ENCODE results near the gene COL18A1. TPM values are rescaled to one million over a fixed set of nuclear protein-coding genes. Genes with fewer than 3 reads are reported as not detected.

Gene COL18A1
- total RNA-seq, 1 experiment from 2014 or later, result 77.0 TPM

GRCh38 chr21:45370575-45370974 lies 34.4 kb upstream of the COL18A1 start:
- Histone ChIP-seq H3K36me3 (ENCODE audit: low read depth, low read length) (no peaks in the 10 kb centered on the region), H3K4me1 (ENCODE audit: insufficient read depth, low read length) (peaks cover 35% of the 10 kb centered on the region), H2AFZ (ENCODE audit: low read length) (no peak overlapping the region), H4K20me1 (ENCODE audit: low read length) (no peaks in the 10 kb centered on the region), H3K4me2 (ENCODE audit: low read length) (no peak overlapping the region), H3K9me2 (replicated peaks; ENCODE audit: low read length) (no peaks in the 10 kb centered on the region), H3F3A (ENCODE audit: low read length, unreplicated experiment) (no peaks in the 10 kb centered on the region), H3K4me3 (ENCODE audit: low read length) (no peak overlapping the region), H3K9ac (ENCODE audit: low read length) (no peak overlapping the region), H3K79me2 (ENCODE audit: low read length) (no peaks in the 10 kb centered on the region), H3K9me3 (ENCODE audit: low read length) (no peaks in the 10 kb centered on the region), H3K27ac (ENCODE audit: low read length) (no peak overlapping the region), H3K27me3 (ENCODE audit: low read length) (no peaks in the 10 kb centered on the region)
- DNase-seq, result no peak
- ChIA-PET POLR2A (ENCODE audit: unreplicated experiment) (no interaction called here), CTCF (no interaction called here)
- BruUV-seq (replicated peaks), result no TSS peak
- intact Hi-C loops (cut with micrococcal nuclease), result no loop called here
- no peak for ATAC-seq
- TF ChIP-seq EZH2 (IDR thresholded peaks at IDR 0.05; ENCODE audit: low read length, unreplicated experiment) (no peak), EZH2phosphoT487 (IDR thresholded peaks at IDR 0.05; ENCODE audit: borderline replicate concordance, low read length) (no peak)
- TF ChIP-seq, protein P1, sequence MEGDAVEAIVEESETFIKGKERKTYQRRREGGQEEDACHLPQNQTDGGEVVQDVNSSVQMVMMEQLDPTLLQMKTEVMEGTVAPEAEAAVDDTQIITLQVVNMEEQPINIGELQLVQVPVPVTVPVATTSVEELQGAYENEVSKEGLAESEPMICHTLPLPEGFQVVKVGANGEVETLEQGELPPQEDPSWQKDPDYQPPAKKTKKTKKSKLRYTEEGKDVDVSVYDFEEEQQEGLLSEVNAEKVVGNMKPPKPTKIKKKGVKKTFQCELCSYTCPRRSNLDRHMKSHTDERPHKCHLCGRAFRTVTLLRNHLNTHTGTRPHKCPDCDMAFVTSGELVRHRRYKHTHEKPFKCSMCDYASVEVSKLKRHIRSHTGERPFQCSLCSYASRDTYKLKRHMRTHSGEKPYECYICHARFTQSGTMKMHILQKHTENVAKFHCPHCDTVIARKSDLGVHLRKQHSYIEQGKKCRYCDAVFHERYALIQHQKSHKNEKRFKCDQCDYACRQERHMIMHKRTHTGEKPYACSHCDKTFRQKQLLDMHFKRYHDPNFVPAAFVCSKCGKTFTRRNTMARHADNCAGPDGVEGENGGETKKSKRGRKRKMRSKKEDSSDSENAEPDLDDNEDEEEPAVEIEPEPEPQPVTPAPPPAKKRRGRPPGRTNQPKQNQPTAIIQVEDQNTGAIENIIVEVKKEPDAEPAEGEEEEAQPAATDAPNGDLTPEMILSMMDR (conservative IDR thresholded peaks at IDR 0.05; ENCODE audit: low read depth, low read length), result no peak

DNA sequence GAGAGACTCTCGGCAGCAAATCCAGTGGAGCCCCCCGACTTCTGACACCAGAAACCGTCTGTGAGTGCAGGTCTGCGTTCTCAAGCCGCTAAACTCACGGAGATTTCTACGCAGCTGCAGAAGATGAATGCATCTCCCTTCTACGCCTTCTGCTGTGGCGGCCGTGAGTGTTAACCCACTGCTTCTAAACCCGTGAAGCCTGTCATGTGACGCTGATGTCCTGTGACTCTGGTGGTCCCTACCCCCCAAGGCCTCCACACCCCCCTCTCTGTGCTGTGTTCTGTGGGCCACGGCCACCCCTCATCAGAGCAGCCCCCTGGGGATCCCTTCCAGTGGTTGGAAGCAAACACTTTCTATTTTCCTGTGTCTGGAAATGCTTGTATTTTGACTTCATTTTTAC lies 33.9 kb upstream of the COL18A1 start:
- no peaks in the 10 kb centered on the region for H4K20me1 ChIP-seq (ENCODE audit: low read length)
- no peak for DNase-seq
- ChIA-PET CTCF (no interaction called here), POLR2A (ENCODE audit: unreplicated experiment) (no interaction called here)
- H3K9ac ChIP-seq (ENCODE audit: low read length), result no peak overlapping the region
- intact Hi-C loops (cut with micrococcal nuclease), result no loop called here
- TF ChIP-seq EZH2 (IDR thresholded peaks at IDR 0.05; ENCODE audit: low read length, unreplicated experiment) (no peak), EZH2phosphoT487 (IDR thresholded peaks at IDR 0.05; ENCODE audit: borderline replicate concordance, low read length) (no peak)
- TF ChIP-seq, protein P1 (conservative IDR thresholded peaks at IDR 0.05; ENCODE audit: low read depth, low read length), result no peak
- peaks cover 29% of the 10 kb centered on the region for H3K4me1 ChIP-seq (ENCODE audit: insufficient read depth, low read length)
- no peaks in the 10 kb centered on the region for H3K79me2 ChIP-seq (ENCODE audit: low read length)
- no peaks in the 10 kb centered on the region for H3F3A ChIP-seq (ENCODE audit: low read length, unreplicated experiment)
- no peak for ATAC-seq
- no TSS peak for BruUV-seq (replicated peaks)
- no peak overlapping the region for H2AFZ ChIP-seq (ENCODE audit: low read length)
- H3K36me3 ChIP-seq (ENCODE audit: low read depth, low read length), result no peaks in the 10 kb centered on the region
- H3K27ac ChIP-seq (ENCODE audit: low read length), result no peak overlapping the region
- no peak overlapping the region for H3K4me2 ChIP-seq (ENCODE audit: low read length)
- no peak overlapping the region for H3K4me3 ChIP-seq (ENCODE audit: low read length)
- no peaks in the 10 kb centered on the region for H3K27me3 ChIP-seq (ENCODE audit: low read length)
- no peaks in the 10 kb centered on the region for H3K9me3 ChIP-seq (ENCODE audit: low read length)
- H3K9me2 ChIP-seq (replicated peaks; ENCODE audit: low read length), result no peaks in the 10 kb centered on the region

- DNase-seq (no peak), ATAC-seq (no peak)
- CTCF ChIA-PET, result no interaction called here
- intact Hi-C loops (cut with micrococcal nuclease), result no loop called here
- Histone ChIP-seq H3K4me1 (ENCODE audit: insufficient read depth, low read length) (peaks cover 24% of the 10 kb centered on the region), H3K4me3 (ENCODE audit: low read length) (no peak overlapping the region), H2AFZ (ENCODE audit: low read length) (no peak overlapping the region), H3K9ac (ENCODE audit: low read length) (no peak overlapping the region), H3K79me2 (ENCODE audit: low read length) (no peaks in the 10 kb centered on the region), H3K36me3 (ENCODE audit: low read depth, low read length) (no peaks in the 10 kb centered on the region), H3K9me3 (ENCODE audit: low read length) (no peaks in the 10 kb centered on the region), H4K20me1 (ENCODE audit: low read length) (no peaks in the 10 kb centered on the region), H3K27ac (ENCODE audit: low read length) (no peak overlapping the region), H3K4me2 (ENCODE audit: low read length) (no peak overlapping the region), H3F3A (ENCODE audit: low read length, unreplicated experiment) (no peaks in the 10 kb centered on the region), H3K27me3 (ENCODE audit: low read length) (no peaks in the 10 kb centered on the region), H3K9me2 (replicated peaks; ENCODE audit: low read length) (no peaks in the 10 kb centered on the region)
- TF ChIP-seq EZH2phosphoT487 (IDR thresholded peaks at IDR 0.05; ENCODE audit: borderline replicate concordance, low read length) (no peak), EZH2 (IDR thresholded peaks at IDR 0.05; ENCODE audit: low read length, unreplicated experiment) (no peak)
- TF ChIP-seq, protein P1 (conservative IDR thresholded peaks at IDR 0.05; ENCODE audit: low read depth, low read length), result no peak
- no TSS peak for BruUV-seq (replicated peaks)
- POLR2A ChIA-PET (ENCODE audit: unreplicated experiment), result no interaction called here
These were observed 33.3 kb upstream of the COL18A1 start for GRCh38 chr21:45371655-45372054.
